ENCODE data around the gene GNPTG. TPM values are rescaled to one million over a fixed set of nuclear protein-coding genes. Genes with fewer than 3 reads are reported as not detected.

The GNPTG gene
- total and polyA plus RNA-seq, 9 donors: 37.6 to 46.8 (median 40.3) TPM

Other genes with a start within 250 kb of the GNPTG start
- gene CACNA1H, start 198.8 kb upstream of the GNPTG start, total RNA-seq: 20.7 TPM
- gene CACNA1H, start 198.8 kb upstream of the GNPTG start, polyA plus RNA-seq (ENCODE audit: insufficient read depth in 1 of 8, insufficient read length in 8 of 8, low replicate concordance in 1 of 8): 10 to 100 TPM; 35.3 to 56.0 (median 40.0) TPM
- gene TPSG1, start 126.7 kb upstream of the GNPTG start, total RNA-seq: not detected
- 1 to 10 TPM in 7 of 8 donors, under 1 TPM in 1; 0.98 to 3.7 (median 1.7) TPM for gene TPSG1, start 126.7 kb upstream of the GNPTG start, polyA plus RNA-seq (ENCODE audit: insufficient read depth in 1 of 8, insufficient read length in 8 of 8, low replicate concordance in 1 of 8)
- gene TPSB2, start 121.7 kb upstream of the GNPTG start, total RNA-seq: 0.89 TPM
- 1 to 10 TPM in 6 of 8 donors, under 1 TPM in 2; 0.71 to 2.8 (median 1.7) TPM for gene TPSB2, start 121.7 kb upstream of the GNPTG start, polyA plus RNA-seq (ENCODE audit: insufficient read depth in 1 of 8, insufficient read length in 8 of 8, low replicate concordance in 1 of 8)
- gene TPSAB1, start 111.2 kb upstream of the GNPTG start, total RNA-seq: 2.6 TPM
- gene TPSAB1, start 111.2 kb upstream of the GNPTG start, polyA plus RNA-seq (ENCODE audit: insufficient read depth in 1 of 8, insufficient read length in 8 of 8, low replicate concordance in 1 of 8): 1 to 10 TPM in 6 of 8 donors, under 1 TPM in 2; 0.53 to 3.8 (median 1.5) TPM
- not detected for gene TPSD1, start 95.9 kb upstream of the GNPTG start, total RNA-seq
- under 1 TPM in 3 of 8 donors, not detected in 5; 0.14 to 0.34 (median 0.30) TPM for gene TPSD1, start 95.9 kb upstream of the GNPTG start, polyA plus RNA-seq (ENCODE audit: insufficient read depth in 1 of 8, insufficient read length in 8 of 8, low replicate concordance in 1 of 8)
- 30.0 TPM for gene UBE2I, start 42.3 kb upstream of the GNPTG start, total RNA-seq
- 100 to 1,000 TPM in 6 of 8 donors, 10 to 100 TPM in 2; 89.7 to 114 (median 106) TPM for gene UBE2I, start 42.3 kb upstream of the GNPTG start, polyA plus RNA-seq (ENCODE audit: insufficient read depth in 1 of 8, insufficient read length in 8 of 8, low replicate concordance in 1 of 8)
- 0.58 TPM for gene BAIAP3, start 18.3 kb upstream of the GNPTG start, total RNA-seq
- 1 to 10 TPM in 2 of 8 donors, under 1 TPM in 6; 0.40 to 1.3 (median 0.85) TPM for gene BAIAP3, start 18.3 kb upstream of the GNPTG start, polyA plus RNA-seq (ENCODE audit: insufficient read depth in 1 of 8, insufficient read length in 8 of 8, low replicate concordance in 1 of 8)
- 44.9 TPM for gene TSR3, start 53 bp upstream of the GNPTG start, total RNA-seq
- 10 to 100 TPM; 40.9 to 62.3 (median 50.2) TPM for gene TSR3, start 53 bp upstream of the GNPTG start, polyA plus RNA-seq (ENCODE audit: insufficient read depth in 1 of 8, insufficient read length in 8 of 8, low replicate concordance in 1 of 8)
- gene UNKL, start 62.8 kb downstream of the GNPTG start, total RNA-seq: 6.6 TPM
- gene UNKL, start 62.8 kb downstream of the GNPTG start, polyA plus RNA-seq (ENCODE audit: insufficient read depth in 1 of 8, insufficient read length in 8 of 8, low replicate concordance in 1 of 8): 10 to 100 TPM in 1 of 8 donors, 1 to 10 TPM in 7; 6.6 to 12.9 (median 8.2) TPM
- gene UQCC4, start 68.8 kb downstream of the GNPTG start, total RNA-seq: 16.5 TPM
- 10 to 100 TPM; 11.6 to 13.8 (median 12.7) TPM for gene UQCC4, start 68.8 kb downstream of the GNPTG start, polyA plus RNA-seq (ENCODE audit: insufficient read depth in 1 of 8, insufficient read length in 8 of 8, low replicate concordance in 1 of 8)
- gene PERCC1, start 79.1 kb downstream of the GNPTG start, total RNA-seq: 0.13 TPM
- under 1 TPM in 7 of 8 donors, not detected in 1; 0.16 to 0.49 (median 0.26) TPM for gene PERCC1, start 79.1 kb downstream of the GNPTG start, polyA plus RNA-seq (ENCODE audit: insufficient read depth in 1 of 8, insufficient read length in 8 of 8, low replicate concordance in 1 of 8)
- 2.1 TPM for gene CCDC154, start 92.6 kb downstream of the GNPTG start, total RNA-seq
- gene CCDC154, start 92.6 kb downstream of the GNPTG start, polyA plus RNA-seq (ENCODE audit: insufficient read depth in 1 of 8, insufficient read length in 8 of 8, low replicate concordance in 1 of 8): 1 to 10 TPM in 7 of 8 donors, under 1 TPM in 1; 0.86 to 4.0 (median 2.1) TPM
- gene CLCN7, start 123.1 kb downstream of the GNPTG start, total RNA-seq: 18.8 TPM
- 10 to 100 TPM; 25.1 to 43.3 (median 31.7) TPM for gene CLCN7, start 123.1 kb downstream of the GNPTG start, polyA plus RNA-seq (ENCODE audit: insufficient read depth in 1 of 8, insufficient read length in 8 of 8, low replicate concordance in 1 of 8)
- 0.40 TPM for gene PTX4, start 137.0 kb downstream of the GNPTG start, total RNA-seq
- gene PTX4, start 137.0 kb downstream of the GNPTG start, polyA plus RNA-seq (ENCODE audit: insufficient read depth in 1 of 8, insufficient read length in 8 of 8, low replicate concordance in 1 of 8): 1 to 10 TPM in 1 of 8 donors, under 1 TPM in 7; 0.34 to 1.1 (median 0.74) TPM
- gene TELO2, start 141.4 kb downstream of the GNPTG start, total RNA-seq: 14.5 TPM
- gene TELO2, start 141.4 kb downstream of the GNPTG start, polyA plus RNA-seq (ENCODE audit: insufficient read depth in 1 of 8, insufficient read length in 8 of 8, low replicate concordance in 1 of 8): 10 to 100 TPM; 26.3 to 40.4 (median 36.8) TPM
- gene TMEM204, start 181.7 kb downstream of the GNPTG start, total RNA-seq: 19.4 TPM
- gene TMEM204, start 181.7 kb downstream of the GNPTG start, polyA plus RNA-seq (ENCODE audit: insufficient read depth in 1 of 8, insufficient read length in 8 of 8, low replicate concordance in 1 of 8): 10 to 100 TPM; 14.6 to 22.2 (median 17.6) TPM

All from muscle of leg (tissue), 9 donors.